ENCODE results near the gene ANKRD39. TPM values are rescaled to one million over a fixed set of nuclear protein-coding genes. Genes with fewer than 3 reads are reported as not detected.

Gene ANKRD39
- total and polyA plus RNA-seq, 10 of the 15 experiments (the other 5 are each of a cell fraction or from before 2014, with no cell fraction given), result 7.4 to 36.2 (median 23.7) TPM

- peak; percentile 33; the same call in 1 of the 2 replicates for TF ChIP-seq ZNF592 (IDR thresholded peaks at IDR 0.05)
- no peak for TF ChIP-seq IRF4 (IDR thresholded peaks at IDR 0.05; ENCODE audit: low read depth, low read length)
- TF ChIP-seq CTCF (IDR thresholded peaks at IDR 0.05 in 2 of 3, conservative IDR thresholded peaks at IDR 0.05 in 1 of 3; ENCODE audit: control insufficient read depth in 2 of 3, extremely low read depth in 1 of 3, insufficient read depth in 1 of 3, low read depth in 3 of 3, low read length in 3 of 3), result peak; percentile 59 to 62 (median 60); a peak in 5 of 6 replicates
- no peak for TF ChIP-seq RELA (IDR thresholded peaks at IDR 0.05; ENCODE audit: borderline replicate concordance, partially characterized antibody)
- 0 out of 2 replicates have a peak, but pooled peaks have one; percentile 55 for TF ChIP-seq POLR2AphosphoS2 (IDR thresholded peaks at IDR 0.05; ENCODE audit: low read depth, low read length)
- TF ChIP-seq ASH2L (IDR thresholded peaks at IDR 0.05; ENCODE audit: borderline replicate concordance, low read depth), result no peak
- TF ChIP-seq POLR2A (IDR thresholded peaks at IDR 0.05; ENCODE audit: low read depth, low read length), result peak; percentile 72
- TF ChIP-seq IKZF2 (IDR thresholded peaks at IDR 0.05), result 0 out of 4 replicates have a peak, but pooled peaks of 1 of the 2 experiments have one; percentile 2
- TF ChIP-seq ZBTB11 (CRISPR knock-in tag; IDR thresholded peaks at IDR 0.05), result no peak
- no peak for TF ChIP-seq MEF2B (IDR thresholded peaks at IDR 0.05; ENCODE audit: partially characterized antibody, poor library complexity, severe bottlenecking)
- peak; percentile 73 for TF ChIP-seq POLR2AphosphoS5 (IDR thresholded peaks at IDR 0.05; ENCODE audit: low read length)
- 0 out of 2 replicates have a peak, but pooled peaks have one; percentile 19 for TF ChIP-seq YY1 (IDR thresholded peaks at IDR 0.05; ENCODE audit: low read depth, low read length)
- peak; percentile 28; the same call in 1 of the 2 replicates for TF ChIP-seq SPI1 (IDR thresholded peaks at IDR 0.05; ENCODE audit: borderline replicate concordance, insufficient read depth, low read depth, low read length)
- TF ChIP-seq ZNF24 (IDR thresholded peaks at IDR 0.05), result no peak
- TF ChIP-seq ATF3 (IDR thresholded peaks at IDR 0.05; ENCODE audit: borderline replicate concordance, extremely low read depth, low read depth, low read length), result no peak
- no peak for TF ChIP-seq BCL11A (IDR thresholded peaks at IDR 0.05; ENCODE audit: low read depth, low read length)
- no peak for TF ChIP-seq JUND (IDR thresholded peaks at IDR 0.05; ENCODE audit: low read depth, low read length)
- peak; percentile 38 for TF ChIP-seq RAD21 (IDR thresholded peaks at IDR 0.05; ENCODE audit: insufficient read depth, low read depth, low read length)
These were observed 10.9 kb upstream of the ANKRD39 start (continued) for GRCh38 chr2:96868555-96869280.

Measured in GM12878 (cell line).